Left lung (tissue), 10 donors: ENCODE results near the gene RPS5. TPM values are rescaled to one million over a fixed set of nuclear protein-coding genes. Genes with fewer than 3 reads are reported as not detected.

Experiments
- ATAC-seq: fragments of 200-7000 bp; cut with Tn5 transposase; one replicate; pipeline ENCODE4 v1.9.1; 2020; ENCODE audit warnings: moderate library complexity
- DNase-seq, 4 donors: peaks; one replicate each; pipeline ENCODE4 v3.0.0-alpha.2; 2013 to 2020
- H3K27ac ChIP-seq, 2 donors: fragments of 200-600 bp; sonication (generic) in 1 of 2; one replicate each; pipeline versions ENCODE4 v1.5.0 to v1.8.0; 2020 to 2021
- H3K27me3 ChIP-seq, 2 donors: fragments of 200-600 bp; sonication (generic) in 1 of 2; one replicate each; pipeline versions ENCODE4 v1.5.0 to v1.8.0; 2020 to 2021
- H3K36me3 ChIP-seq, 2 donors: fragments of 200-600 bp; sonication (generic) in 1 of 2; one replicate each; pipeline versions ENCODE4 v1.5.0 to v1.8.0; 2020 to 2021
- H3K4me1 ChIP-seq, 2 donors: fragments of 200-600 bp; one replicate each; pipeline ENCODE4 v1.8.0; 2021
- H3K4me3 ChIP-seq, 2 donors: fragments of 200-600 bp; sonication (generic) in 1 of 2; one replicate each; pipeline versions ENCODE4 v1.5.0 to v1.8.0; 2020 to 2021; ENCODE audit warnings: mild to moderate bottlenecking in 1 of 2
- H3K9me3 ChIP-seq, 2 donors: fragments of 200-600 bp; sonication (generic) in 1 of 2; one replicate each; pipeline versions ENCODE4 v1.5.0 to v1.8.0; 2020 to 2021
- intact Hi-C, 2 donors: fragments of 100-400 bp; cut with DNase I; formaldehyde crosslinking; loops; one replicate each; pipeline versions ENCODE4 v1.11.2 to v1.14.2; 2022
- polyA plus RNA-seq, 6 donors: library from polyadenylated mRNA; unstranded; fragments of 120-200 nt; gene quantifications; one replicate each; pipeline ENCODE4 v1.2.1, GENCODE V29; 2013; ENCODE audit not compliant: insufficient read length in 6 of 6
- total RNA-seq, 2 donors: library from RNA; stranded (reverse); fragmentation: NEBNext Ultra II Directional; extraction: Animal tissue kit (Norgen Biotek cat#: 25700); gene quantifications; one replicate each; pipeline ENCODE4 v1.2.1, GENCODE V29; 2021
- TF ChIP-seq, protein P1 (sequence below), 2 donors: fragments of 200-600 bp; sonication (generic) in 1 of 2; IDR thresholded peaks; one replicate each; pipeline versions ENCODE4 v1.5.0 to v1.8.0; 2021; ENCODE audit warnings: antibody characterized with exemption in 2 of 2
- donor health status: DM: no; HTN: yes; CAD: no.
- donor health status: DM: no; HTN: no; CAD: no.

RPS5 gene
- total and polyA plus RNA-seq, 8 donors: 842 to 1,479 (median 1,280) TPM

DNA sequence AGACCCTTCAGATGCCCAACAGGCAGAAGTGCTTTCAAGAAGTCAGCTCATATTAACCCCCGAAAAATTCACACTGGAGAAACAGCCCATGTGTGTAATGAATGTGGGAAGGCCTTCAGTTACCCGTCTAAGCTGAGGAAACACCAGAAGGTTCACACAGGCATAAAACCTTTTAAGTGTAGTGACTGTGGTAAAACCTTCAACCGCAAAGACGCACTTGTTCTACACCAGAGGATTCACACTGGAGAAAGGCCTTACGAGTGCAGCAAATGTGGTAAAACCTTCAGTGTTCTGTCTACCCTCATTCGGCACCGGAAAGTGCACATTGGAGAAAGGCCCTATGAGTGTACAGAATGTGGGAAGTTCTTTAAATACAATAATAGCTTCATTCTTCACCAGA lies 30.0 kb downstream of the RPS5 start:
- TF ChIP-seq, protein P1, sequence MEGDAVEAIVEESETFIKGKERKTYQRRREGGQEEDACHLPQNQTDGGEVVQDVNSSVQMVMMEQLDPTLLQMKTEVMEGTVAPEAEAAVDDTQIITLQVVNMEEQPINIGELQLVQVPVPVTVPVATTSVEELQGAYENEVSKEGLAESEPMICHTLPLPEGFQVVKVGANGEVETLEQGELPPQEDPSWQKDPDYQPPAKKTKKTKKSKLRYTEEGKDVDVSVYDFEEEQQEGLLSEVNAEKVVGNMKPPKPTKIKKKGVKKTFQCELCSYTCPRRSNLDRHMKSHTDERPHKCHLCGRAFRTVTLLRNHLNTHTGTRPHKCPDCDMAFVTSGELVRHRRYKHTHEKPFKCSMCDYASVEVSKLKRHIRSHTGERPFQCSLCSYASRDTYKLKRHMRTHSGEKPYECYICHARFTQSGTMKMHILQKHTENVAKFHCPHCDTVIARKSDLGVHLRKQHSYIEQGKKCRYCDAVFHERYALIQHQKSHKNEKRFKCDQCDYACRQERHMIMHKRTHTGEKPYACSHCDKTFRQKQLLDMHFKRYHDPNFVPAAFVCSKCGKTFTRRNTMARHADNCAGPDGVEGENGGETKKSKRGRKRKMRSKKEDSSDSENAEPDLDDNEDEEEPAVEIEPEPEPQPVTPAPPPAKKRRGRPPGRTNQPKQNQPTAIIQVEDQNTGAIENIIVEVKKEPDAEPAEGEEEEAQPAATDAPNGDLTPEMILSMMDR (IDR thresholded peaks at IDR 0.05): no peak
- Histone ChIP-seq H3K9me3 (peaks cover 0 to 5% of the 10 kb centered on the region in 2 donors), H3K36me3 (peaks cover 0 to 56% of the 10 kb centered on the region in 2 donors), H3K4me1 (no peaks in the 10 kb centered on the region), H3K27me3 (no peaks in the 10 kb centered on the region), H3K4me3 (no peak overlapping the region), H3K27ac (no peak overlapping the region)
- DNase-seq (no peak), ATAC-seq (no peak)
- intact Hi-C loops: no loop called here

DNA sequence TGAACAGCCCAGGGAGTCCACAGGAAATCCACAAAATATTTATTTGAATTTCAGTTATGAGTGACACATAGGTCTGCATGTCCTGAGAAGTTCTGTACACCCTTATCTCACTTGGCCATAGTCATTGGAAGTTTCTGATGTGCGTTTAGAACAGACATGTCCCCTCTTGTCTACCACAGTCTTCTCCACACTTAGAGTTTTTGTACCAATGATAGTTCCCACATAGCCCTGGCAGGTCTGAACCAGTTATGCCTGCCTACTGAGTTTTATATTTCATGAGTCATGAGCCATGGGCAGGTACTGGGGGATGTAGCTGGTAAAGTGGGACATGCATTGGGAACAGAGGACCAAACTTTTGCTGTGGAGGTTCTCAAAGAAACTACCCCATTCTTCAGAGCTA lies 41.5 kb downstream of the RPS5 start:
- DNase-seq (no peak), ATAC-seq (no peak)
- H3K27me3 ChIP-seq: no peaks in the 10 kb centered on the region
- H3K36me3 ChIP-seq: peaks cover 0 to 38% of the 10 kb centered on the region in 2 donors
- H3K4me3 ChIP-seq: no peak overlapping the region
- H3K4me1 ChIP-seq: no peaks in the 10 kb centered on the region
- intact Hi-C loops: no loop called here
- no peak overlapping the region for H3K27ac ChIP-seq
- peaks cover 7 to 84% of the 10 kb centered on the region in 2 donors for H3K9me3 ChIP-seq
- TF ChIP-seq, protein P1 (IDR thresholded peaks at IDR 0.05): no peak

DNA sequence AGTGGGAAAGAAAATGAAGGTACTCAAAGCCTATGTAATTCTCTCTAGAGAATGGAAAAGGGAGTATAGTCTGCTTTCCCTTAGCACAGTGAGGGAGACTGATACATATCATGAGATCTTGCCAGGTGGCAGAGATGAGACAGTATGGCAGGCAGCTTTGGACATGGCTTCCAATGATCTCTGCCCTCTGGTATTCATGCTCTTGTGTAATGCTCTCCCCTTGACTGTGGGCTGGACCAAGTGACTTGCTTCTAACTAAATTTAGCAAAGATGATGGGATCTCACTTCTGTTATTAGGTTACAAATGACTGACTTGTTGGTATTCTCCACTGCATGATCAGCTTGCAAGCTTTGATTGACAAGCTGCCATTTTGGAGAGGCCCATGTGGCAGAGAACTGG lies 42.7 kb downstream of the RPS5 start:
- intact Hi-C loops: no loop called here
- TF ChIP-seq, protein P1 (IDR thresholded peaks at IDR 0.05): no peak
- H3K4me1 ChIP-seq: no peaks in the 10 kb centered on the region
- H3K36me3 ChIP-seq: peaks cover 0 to 49% of the 10 kb centered on the region in 2 donors
- peaks cover 16 to 94% of the 10 kb centered on the region in 2 donors for H3K9me3 ChIP-seq
- H3K27ac ChIP-seq: no peak overlapping the region
- ATAC-seq: no peak
- no peak for DNase-seq
- H3K27me3 ChIP-seq: no peaks in the 10 kb centered on the region
- H3K4me3 ChIP-seq: no peak overlapping the region

DNA sequence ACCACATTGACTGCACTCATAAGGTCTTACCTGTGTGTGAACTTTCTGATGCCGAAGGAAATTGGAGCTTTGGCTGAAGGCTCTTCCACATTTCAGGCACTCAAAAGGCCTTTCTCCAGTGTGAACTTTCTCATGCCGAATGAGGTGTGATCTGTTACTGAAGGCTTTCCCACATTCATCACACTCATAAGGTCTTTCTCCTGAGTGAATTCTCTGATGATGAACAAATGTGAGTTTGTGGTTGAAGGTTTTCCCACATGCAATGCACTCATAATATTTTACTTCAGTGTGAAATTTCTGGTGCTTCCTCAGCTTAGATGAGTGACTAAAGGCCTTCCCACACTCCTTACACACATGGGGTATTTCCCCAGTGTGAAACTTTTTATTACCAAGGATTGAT lies 47.1 kb downstream of the RPS5 start:
- no peak overlapping the region for H3K4me3 ChIP-seq
- H3K27ac ChIP-seq: no peak overlapping the region
- intact Hi-C loops: no loop called here
- H3K27me3 ChIP-seq: no peaks in the 10 kb centered on the region
- H3K36me3 ChIP-seq: peaks cover 3 to 85% of the 10 kb centered on the region in 2 donors
- H3K9me3 ChIP-seq: peaks cover 20 to 100% of the 10 kb centered on the region in 2 donors
- ATAC-seq (no peak), DNase-seq (no peak)
- TF ChIP-seq, protein P1 (IDR thresholded peaks at IDR 0.05): no peak
- peaks cover under 1 to 5% of the 10 kb centered on the region in 2 donors for H3K4me1 ChIP-seq

DNA sequence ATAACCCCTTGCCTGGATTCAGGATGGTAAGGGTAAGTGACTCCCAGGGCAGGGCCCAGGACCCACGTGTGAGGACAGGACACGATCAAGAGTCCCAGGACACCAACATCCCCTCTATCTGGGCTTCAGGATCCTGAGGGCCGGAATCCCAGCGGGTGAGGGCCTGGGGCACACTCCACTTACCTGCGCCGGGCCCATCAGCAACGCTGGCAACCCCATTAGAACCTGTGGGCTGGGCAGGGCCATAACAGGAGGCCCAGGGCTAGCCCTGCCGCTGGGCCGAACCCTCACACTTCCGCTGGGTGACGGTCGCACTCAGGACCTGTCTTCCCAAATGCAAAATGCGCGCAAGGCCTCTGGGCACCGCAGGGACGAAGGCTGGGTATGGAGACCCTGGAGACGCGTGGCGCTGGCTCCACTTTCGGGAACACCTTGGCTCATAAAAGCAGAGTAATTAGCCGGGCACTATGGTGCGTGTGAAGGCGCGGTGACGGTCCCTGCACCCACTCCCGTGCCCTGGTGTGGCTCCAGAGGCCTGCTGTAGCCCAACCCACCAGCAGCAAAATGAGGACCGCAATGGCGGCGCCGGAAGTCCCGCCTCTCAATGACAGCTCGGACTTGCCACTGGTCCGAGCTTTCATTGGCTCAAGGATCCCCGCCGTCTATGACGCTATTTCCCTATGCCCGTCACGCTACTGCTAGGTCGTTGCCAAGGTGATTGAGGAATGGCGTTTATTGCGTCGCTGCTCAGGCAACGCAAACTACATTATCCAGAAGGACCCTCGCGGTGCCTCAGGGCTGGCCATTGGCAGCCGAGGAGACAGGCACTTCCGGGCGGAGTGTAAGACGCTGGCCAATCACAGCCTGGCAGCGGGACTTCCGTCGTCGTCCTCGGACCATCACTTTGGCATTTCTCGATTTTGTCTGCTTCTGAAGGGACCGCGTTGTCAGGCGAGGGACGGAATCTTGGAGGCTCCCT lies 52.8 kb downstream of the RPS5 start, which contains the start of gene ZNF132:
ZNF132 (minus strand) TSS at position 578 of the 979 bp plus-strand sequence; CDS start at position 246, 332 bp downstream.
- intact Hi-C loops: no loop called here
- peak; percentile 98 for ATAC-seq

More for the DNA sequence above, 52.8 kb downstream of the RPS5 start, which contains the start of gene ZNF132:
- TF ChIP-seq, protein P1 (IDR thresholded peaks at IDR 0.05): no peak
- peak within 1 kb of the TSS; percentile 57 to 86 for H3K27ac ChIP-seq
- peak; percentile 96 to 100 (median 98) for DNase-seq
- H3K9me3 ChIP-seq: peaks cover 3 to 58% of the 10 kb centered on the region in 2 donors
- H3K4me1 ChIP-seq: peaks cover 8 to 15% of the 10 kb centered on the region in 2 donors
- H3K27me3 ChIP-seq: no peaks in the 10 kb centered on the region
- H3K36me3 ChIP-seq: peaks cover 3 to 35% of the 10 kb centered on the region in 2 donors
- H3K4me3 ChIP-seq: peak within 1 kb of the TSS; percentile 81 to 83
